A375 (cell line): ENCODE results near the gene PPM1A. TPM values are rescaled to one million over a fixed set of nuclear protein-coding genes. Genes with fewer than 3 reads are reported as not detected.

Experiments
- total RNA-seq: library from RNA; depleted of rRNA; stranded (reverse); fragments of >200 nt; shearing (Covaris generic); gene quantifications from 2 replicates; pipeline ENCODE4 v1.2.3, GENCODE V29; 2014; rRNA removed

The PPM1A gene
- total RNA-seq = 15.7 and 16.7 TPM in 2 replicates

DNA sequence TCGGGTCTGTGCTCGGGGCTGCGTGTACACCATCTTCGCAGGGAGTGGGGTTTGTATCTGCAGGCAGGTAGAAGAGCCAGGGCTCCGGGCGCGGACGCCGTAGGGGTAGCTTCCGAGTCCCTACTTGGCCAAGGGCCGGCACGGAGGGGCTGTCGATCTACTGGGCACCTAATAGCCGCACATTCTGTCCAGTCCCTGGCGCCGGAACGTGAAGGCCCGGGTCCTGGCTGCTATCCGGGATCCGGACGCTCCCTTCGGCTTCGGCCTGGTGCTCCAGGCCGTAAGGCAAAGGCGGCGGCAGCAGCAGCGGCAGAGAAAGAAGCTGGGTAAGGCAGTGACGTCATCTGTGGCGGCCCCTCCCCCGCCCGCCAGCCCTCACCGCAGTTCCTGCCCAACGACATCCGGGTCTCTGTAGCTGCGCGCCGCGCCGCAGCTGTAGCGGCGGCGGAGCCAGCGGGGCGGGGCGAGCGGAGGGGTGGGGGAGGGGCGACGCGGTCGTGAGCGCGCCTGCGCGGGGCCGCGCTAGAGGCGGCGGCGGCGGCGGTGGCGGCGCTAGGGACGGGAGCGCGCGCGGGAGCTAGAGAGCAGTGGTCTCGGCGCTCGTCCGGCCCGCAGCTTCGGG is at the start of gene PPM1A:
TSS of gene PPM1A (plus strand) at position 525 of the 622 bp plus-strand sequence. CDS start 33,483 bp downstream, outside the sequence.

Other genes starting within 250 kb of the PPM1A start
- gene PCNX4, start 157.3 kb upstream of the PPM1A start, total RNA-seq = 31.7 and 41.2 TPM in 2 replicates
- 27.3 and 29.2 TPM in 2 replicates for gene DHRS7, start 83.8 kb upstream of the PPM1A start, total RNA-seq
- gene C14orf39, start 236.8 kb downstream of the PPM1A start, total RNA-seq = 0.40 TPM in 1 of 2 replicates, not detected in the other